ENCODE data around the gene SLC2A13. TPM values are rescaled to one million over a fixed set of nuclear protein-coding genes. Genes with fewer than 3 reads are reported as not detected.
"Not testable (repeated sequence)": the region's sequence is repeated elsewhere in the genome, so short reads cannot be mapped to it uniquely, and the experiment has no call there.

Gene SLC2A13
- total and polyA plus RNA-seq, 2 donors from 2014 or later: 3.9 to 18.6 TPM

DNA sequence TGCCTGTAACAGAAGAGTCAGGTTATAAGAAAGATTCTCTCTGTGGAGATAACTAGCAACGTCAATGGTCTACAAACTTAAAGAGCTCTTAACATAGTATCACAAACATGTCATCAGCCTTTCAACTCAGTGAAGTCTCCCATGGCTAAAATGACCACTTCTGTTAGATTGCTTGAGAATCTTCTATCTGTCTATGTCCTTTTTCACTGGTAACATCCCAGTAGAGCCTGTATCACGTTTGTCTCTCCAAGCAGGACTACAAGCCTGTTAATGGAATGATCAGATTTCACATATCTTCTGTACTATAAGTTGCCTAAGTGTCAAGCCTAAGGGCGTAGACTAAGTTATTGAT lies 50.7 kb downstream of the SLC2A13 start:
- no peak overlapping the region for H3K9ac ChIP-seq (ENCODE audit: low read length in 3 of 3)
- no peak for DNase-seq
- no peak overlapping the region for H3K27ac ChIP-seq (ENCODE audit: low read depth in 2 of 2, low read length in 2 of 2)
- intact Hi-C loops (cut with DNase I): no loop called here
- H3K4me1 ChIP-seq (ENCODE audit: control insufficient read depth in 2 of 3, insufficient read depth in 2 of 3, low read depth in 1 of 3, low read length in 3 of 3): no peaks in the 10 kb centered on the region
- no peaks in the 10 kb centered on the region for H3K27me3 ChIP-seq (ENCODE audit: control insufficient read depth, insufficient read depth, low read length)
- TF ChIP-seq, protein P1, sequence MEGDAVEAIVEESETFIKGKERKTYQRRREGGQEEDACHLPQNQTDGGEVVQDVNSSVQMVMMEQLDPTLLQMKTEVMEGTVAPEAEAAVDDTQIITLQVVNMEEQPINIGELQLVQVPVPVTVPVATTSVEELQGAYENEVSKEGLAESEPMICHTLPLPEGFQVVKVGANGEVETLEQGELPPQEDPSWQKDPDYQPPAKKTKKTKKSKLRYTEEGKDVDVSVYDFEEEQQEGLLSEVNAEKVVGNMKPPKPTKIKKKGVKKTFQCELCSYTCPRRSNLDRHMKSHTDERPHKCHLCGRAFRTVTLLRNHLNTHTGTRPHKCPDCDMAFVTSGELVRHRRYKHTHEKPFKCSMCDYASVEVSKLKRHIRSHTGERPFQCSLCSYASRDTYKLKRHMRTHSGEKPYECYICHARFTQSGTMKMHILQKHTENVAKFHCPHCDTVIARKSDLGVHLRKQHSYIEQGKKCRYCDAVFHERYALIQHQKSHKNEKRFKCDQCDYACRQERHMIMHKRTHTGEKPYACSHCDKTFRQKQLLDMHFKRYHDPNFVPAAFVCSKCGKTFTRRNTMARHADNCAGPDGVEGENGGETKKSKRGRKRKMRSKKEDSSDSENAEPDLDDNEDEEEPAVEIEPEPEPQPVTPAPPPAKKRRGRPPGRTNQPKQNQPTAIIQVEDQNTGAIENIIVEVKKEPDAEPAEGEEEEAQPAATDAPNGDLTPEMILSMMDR (IDR thresholded peaks at IDR 0.05; ENCODE audit: borderline replicate concordance, extremely low read depth, insufficient read depth): no peak
- FAIRE-seq: no peak
- H3K9me3 ChIP-seq (ENCODE audit: control insufficient read depth in 2 of 3, insufficient read depth in 1 of 3, low read length in 3 of 3): no peaks in the 10 kb centered on the region
- H3K4me3 ChIP-seq (ENCODE audit: low read length in 3 of 3): no peak overlapping the region
- H3K36me3 ChIP-seq (ENCODE audit: control insufficient read depth in 2 of 3, insufficient read depth in 3 of 3, low read length in 3 of 3): no peaks in the 10 kb centered on the region

DNA sequence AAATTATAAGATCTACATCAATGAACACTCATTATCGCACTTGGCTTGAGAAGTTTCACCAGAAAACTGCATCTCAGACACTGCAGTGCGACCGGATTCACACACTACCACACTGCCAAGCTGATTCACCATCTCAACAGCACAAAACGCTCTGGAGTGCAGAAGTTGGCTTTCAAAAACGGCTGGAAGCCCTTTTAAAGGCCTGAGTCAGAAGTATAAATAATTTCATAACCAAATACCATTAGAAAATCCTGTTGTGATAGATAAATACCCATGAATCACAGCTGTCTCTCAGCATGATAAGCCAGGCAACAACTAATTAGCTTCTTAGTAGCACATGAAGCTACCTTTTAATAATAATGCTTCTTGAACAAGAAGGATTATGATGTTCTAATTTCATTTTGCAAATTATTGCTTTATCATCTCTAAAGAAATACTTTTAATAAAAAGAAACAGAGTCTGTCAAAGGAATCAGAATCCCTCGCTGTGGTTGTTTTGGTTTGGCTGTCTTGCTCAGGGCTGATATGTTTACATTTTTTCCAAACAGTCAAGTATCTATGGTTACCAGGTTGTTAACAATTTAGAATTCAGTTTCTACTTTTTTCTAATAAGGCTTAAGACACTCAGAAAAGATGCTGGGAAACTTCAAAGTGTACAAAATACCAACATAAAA lies 51.2 kb downstream of the SLC2A13 start:
- FAIRE-seq: no peak

DNA sequence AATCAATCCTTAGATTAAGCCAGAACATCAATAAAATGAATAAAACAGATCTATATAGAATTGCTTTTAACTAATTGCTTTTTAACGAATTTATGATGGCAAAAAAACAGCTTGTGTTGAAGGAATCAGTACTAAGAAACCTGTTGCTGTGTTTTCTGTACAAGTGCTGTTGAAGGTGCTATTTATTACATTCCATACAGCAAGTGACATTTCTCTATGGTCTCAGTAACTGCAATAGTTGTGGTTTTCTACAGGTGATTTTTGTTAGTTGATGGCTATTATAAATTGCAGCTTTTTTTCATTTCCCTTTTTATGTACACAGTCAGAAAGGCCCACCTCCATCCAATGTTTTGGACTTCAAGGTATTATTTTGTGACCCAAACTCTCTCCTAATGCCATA lies 56.6 kb downstream of the SLC2A13 start:
- intact Hi-C loops (cut with DNase I): no loop called here

More for the DNA sequence above, 51.2 kb downstream of the SLC2A13 start:
- H3K9me3 ChIP-seq (ENCODE audit: control insufficient read depth in 2 of 3, insufficient read depth in 1 of 3, low read length in 3 of 3): no peaks in the 10 kb centered on the region
- no peak for DNase-seq
- TF ChIP-seq, protein P1 (IDR thresholded peaks at IDR 0.05; ENCODE audit: borderline replicate concordance, extremely low read depth, insufficient read depth): no peak
- no peaks in the 10 kb centered on the region for H3K36me3 ChIP-seq (ENCODE audit: control insufficient read depth in 2 of 3, insufficient read depth in 3 of 3, low read length in 3 of 3)
- H3K27ac ChIP-seq (ENCODE audit: low read depth in 2 of 2, low read length in 2 of 2): no peak overlapping the region
- H3K9ac ChIP-seq (ENCODE audit: low read length in 3 of 3): no peak overlapping the region
- H3K27me3 ChIP-seq (ENCODE audit: control insufficient read depth, insufficient read depth, low read length): no peaks in the 10 kb centered on the region
- no peak overlapping the region for H3K4me3 ChIP-seq (ENCODE audit: low read length in 3 of 3)
- intact Hi-C loops (cut with DNase I): no loop called here
- H3K4me1 ChIP-seq (ENCODE audit: control insufficient read depth in 2 of 3, insufficient read depth in 2 of 3, low read depth in 1 of 3, low read length in 3 of 3): no peaks in the 10 kb centered on the region

DNA sequence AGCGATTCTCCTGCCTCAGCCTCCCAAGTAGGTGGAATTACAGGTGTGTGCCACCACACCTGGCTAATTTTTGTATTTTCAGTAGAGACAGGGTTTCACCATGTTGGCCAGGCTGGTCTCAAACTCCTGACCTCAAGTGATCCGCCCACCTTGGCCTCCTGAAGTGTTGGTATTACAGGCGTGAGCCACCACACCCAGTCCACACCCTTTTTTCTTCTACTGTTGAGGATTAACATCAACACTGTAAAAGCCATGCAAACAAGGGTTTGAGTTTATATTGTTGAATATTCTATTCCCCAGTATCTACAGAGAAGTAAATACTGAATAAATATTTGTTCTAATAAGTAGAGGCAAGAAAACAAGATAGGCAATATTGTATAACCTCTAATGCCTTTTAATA lies 58.9 kb downstream of the SLC2A13 start:
- H3K27ac ChIP-seq (ENCODE audit: low read depth in 2 of 2, low read length in 2 of 2); H3K4me3 ChIP-seq (ENCODE audit: low read length in 3 of 3); H3K9ac ChIP-seq (ENCODE audit: low read length in 3 of 3); H3K9me3 ChIP-seq (ENCODE audit: control insufficient read depth in 2 of 3, insufficient read depth in 1 of 3, low read length in 3 of 3); H3K4me1 ChIP-seq (ENCODE audit: control insufficient read depth in 2 of 3, insufficient read depth in 2 of 3, low read depth in 1 of 3, low read length in 3 of 3); FAIRE-seq; DNase-seq; H3K27me3 ChIP-seq (ENCODE audit: control insufficient read depth, insufficient read depth, low read length); H3K36me3 ChIP-seq (ENCODE audit: control insufficient read depth in 2 of 3, insufficient read depth in 3 of 3, low read length in 3 of 3); intact Hi-C loops (cut with DNase I): not testable (repeated sequence)

More for the DNA sequence above, 56.6 kb downstream of the SLC2A13 start:
- Histone ChIP-seq H3K36me3 (ENCODE audit: control insufficient read depth in 2 of 3, insufficient read depth in 3 of 3, low read length in 3 of 3) (no peaks in the 10 kb centered on the region), H3K9ac (ENCODE audit: low read length in 3 of 3) (no peak overlapping the region), H3K27ac (ENCODE audit: low read depth in 2 of 2, low read length in 2 of 2) (no peak overlapping the region), H3K27me3 (ENCODE audit: control insufficient read depth, insufficient read depth, low read length) (no peaks in the 10 kb centered on the region), H3K4me3 (ENCODE audit: low read length in 3 of 3) (no peak overlapping the region), H3K9me3 (ENCODE audit: control insufficient read depth in 2 of 3, insufficient read depth in 1 of 3, low read length in 3 of 3) (no peaks in the 10 kb centered on the region), H3K4me1 (ENCODE audit: control insufficient read depth in 2 of 3, insufficient read depth in 2 of 3, low read depth in 1 of 3, low read length in 3 of 3) (no peaks in the 10 kb centered on the region)
- TF ChIP-seq, protein P1 (IDR thresholded peaks at IDR 0.05; ENCODE audit: borderline replicate concordance, extremely low read depth, insufficient read depth): no peak
- FAIRE-seq (no peak), DNase-seq (no peak)
